Stimulated activated effector memory CD8-positive, alpha-beta T cell treated with anti-CD3 and anti-CD28 coated beads, Interleukin-12 subunit alpha, Interleukin-12 subunit beta, amount 100 ng/mL, for 72 hours (primary cell): ENCODE results near the gene SLC4A1AP.

Experiments used
- ATAC-seq: fragments of 150-1000 bp; cut with Tn5 transposase; 2 replicates; pipeline ENCODE4 v1.10.0; 2021
- DNase-seq, 2 donors: peaks; one replicate each; pipeline ENCODE4 v3.0.0; 2021 to 2022; ENCODE audit warnings: low spot score in 2 of 2
- H3K27ac Mint-ChIP-seq: one replicate; pipeline ENCODE4 v1.8.0; 2022; ENCODE audit warnings: mild to moderate bottlenecking, mixed read lengths
- H3K36me3 Mint-ChIP-seq: one replicate; pipeline ENCODE4 v1.8.0; 2022; ENCODE audit warnings: mild to moderate bottlenecking, mixed read lengths
- H3K4me1 Mint-ChIP-seq: one replicate; pipeline ENCODE4 v1.8.0; 2022; ENCODE audit warnings: mixed read lengths
- H3K4me3 Mint-ChIP-seq: one replicate; pipeline ENCODE4 v1.8.0; 2022; ENCODE audit warnings: mild to moderate bottlenecking, mixed read lengths
- H3K9me3 Mint-ChIP-seq: one replicate; pipeline ENCODE4 v1.8.0; 2022; ENCODE audit warnings: mixed read lengths

Gene SLC4A1AP

DNA sequence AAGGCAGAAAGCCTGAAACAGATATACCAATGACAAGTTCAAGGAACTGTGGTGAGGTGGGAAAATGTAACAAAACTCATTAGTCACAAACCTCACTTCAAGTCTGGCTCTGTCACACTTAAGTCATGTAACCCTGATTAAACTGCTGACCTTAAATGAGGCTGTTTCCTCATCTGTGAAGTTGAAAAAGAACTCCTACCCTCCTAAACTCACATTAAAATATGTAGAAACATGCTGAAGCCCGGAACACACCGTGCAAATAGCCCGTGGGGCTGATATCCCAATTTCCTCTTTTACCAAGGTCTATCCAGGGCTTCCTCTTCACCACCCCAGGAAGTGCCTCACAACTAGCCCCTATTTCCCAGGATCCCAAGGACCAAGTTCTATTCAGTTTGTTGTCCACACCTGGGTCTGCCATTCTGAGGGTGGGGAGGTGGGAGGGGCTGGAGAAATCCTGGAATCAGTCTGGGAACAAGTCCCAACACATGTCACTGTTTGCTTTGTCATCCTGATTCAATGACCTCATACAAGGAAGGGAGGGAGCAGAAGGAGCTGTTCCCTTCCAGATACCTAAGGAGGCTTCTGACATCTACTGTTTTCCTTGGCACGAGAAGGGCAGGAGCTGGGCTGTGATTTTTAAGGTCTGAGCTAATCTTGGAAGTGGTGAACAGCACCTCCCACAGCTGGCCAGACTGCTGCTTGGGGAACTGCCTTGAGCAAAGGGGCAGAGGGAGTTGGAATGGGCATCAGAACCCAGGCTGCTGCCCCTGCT lies 42.3 kb downstream of the SLC4A1AP start:
- Mint-ChIP-seq H3K9me3 (no peaks in the 10 kb centered on the region), H3K27ac (peak overlapping the region; percentile 78), H3K4me3 (peak overlapping the region; percentile 23), H3K4me1 (peaks cover 44% of the 10 kb centered on the region), H3K36me3 (no peaks in the 10 kb centered on the region)
- DNase-seq (no peak), ATAC-seq (peak; percentile 96)

DNA sequence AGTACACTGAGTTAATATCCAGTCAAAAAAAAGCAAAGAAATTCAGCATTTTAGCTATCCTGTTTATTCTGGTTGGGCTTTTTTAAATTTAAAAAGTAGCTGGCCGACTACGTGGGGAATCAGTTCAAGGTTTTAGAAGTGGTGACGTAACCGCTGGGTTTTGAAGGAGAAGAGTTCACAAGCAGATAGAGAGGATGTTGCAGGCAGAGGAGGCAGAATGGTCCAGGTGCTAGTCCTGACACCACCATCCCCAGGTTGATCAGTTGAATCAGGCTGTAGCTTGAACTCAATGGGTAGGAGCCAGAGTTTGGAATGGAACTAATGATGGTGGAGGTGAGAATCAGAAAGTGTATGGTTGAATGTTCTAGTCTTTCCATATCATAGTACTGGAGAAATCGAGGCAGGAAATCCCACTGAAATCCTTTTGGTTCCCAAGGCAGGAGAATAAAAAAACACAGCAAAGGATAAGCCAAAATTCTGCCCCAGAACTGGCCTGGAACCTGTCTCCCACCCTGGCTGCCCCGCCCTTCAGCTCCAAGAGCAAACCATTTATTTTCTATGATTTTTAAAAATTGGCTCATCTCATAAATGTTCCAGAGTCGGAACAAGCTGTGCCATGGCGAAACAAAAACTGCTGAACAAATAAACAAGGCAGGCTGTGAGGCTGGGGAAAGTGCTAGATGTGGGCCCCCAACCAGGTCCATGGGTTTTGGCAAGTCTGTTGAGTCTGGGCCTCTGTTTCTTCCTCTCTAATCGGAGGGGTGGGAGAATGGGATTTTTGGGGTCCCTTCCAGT lies 44.0 kb downstream of the SLC4A1AP start:
- no peak for DNase-seq
- ATAC-seq = no peak
- Mint-ChIP-seq H3K9me3 (no peaks in the 10 kb centered on the region), H3K4me3 (no peak overlapping the region), H3K4me1 (peaks cover 53% of the 10 kb centered on the region), H3K36me3 (no peaks in the 10 kb centered on the region), H3K27ac (no peak overlapping the region)

DNA sequence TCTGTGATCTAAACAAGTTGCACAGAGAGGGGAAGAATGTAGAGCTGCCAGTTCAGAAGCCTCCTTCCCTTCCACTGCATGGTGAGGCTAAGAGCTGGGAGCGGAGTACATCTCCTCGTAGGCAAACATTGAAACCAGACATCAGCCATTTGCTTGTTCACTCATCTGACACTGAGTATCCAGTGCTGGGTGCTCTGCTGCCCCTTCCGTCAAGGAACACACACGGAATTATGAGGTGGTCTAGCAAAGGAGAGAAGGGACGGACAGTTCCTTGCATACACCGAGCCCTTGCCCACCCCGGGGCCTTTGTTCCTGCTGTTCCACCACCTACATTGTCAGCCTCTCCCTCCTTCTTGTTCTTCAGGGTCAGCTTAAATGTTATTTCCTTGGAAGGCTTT lies 44.6 kb downstream of the SLC4A1AP start:
- H3K36me3 Mint-ChIP-seq = no peaks in the 10 kb centered on the region

DNA sequence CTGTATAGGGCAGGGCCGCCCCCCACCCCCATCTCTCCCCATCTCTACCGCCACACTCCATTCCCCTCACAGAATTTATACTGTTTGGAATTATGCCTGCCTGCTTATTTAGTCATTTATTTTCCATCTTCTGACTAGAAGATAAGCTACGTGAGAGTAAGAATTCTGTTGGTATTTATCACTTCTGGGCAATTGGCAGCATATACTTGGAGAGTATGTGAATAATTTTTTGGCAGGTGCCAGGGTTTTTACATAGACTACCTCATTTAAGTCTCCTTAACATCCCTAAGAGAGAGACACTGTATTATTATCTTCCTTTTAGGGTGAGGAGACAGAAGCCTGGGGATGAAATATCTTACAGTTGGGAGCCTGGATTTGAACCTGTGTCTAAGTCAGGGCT lies 45.0 kb downstream of the SLC4A1AP start:
- DNase-seq = no peak

More for the DNA sequence above, 44.6 kb downstream of the SLC4A1AP start:
- no peak overlapping the region for H3K27ac Mint-ChIP-seq
- peaks cover 47% of the 10 kb centered on the region for H3K4me1 Mint-ChIP-seq
- ATAC-seq (no peak), DNase-seq (no peak)
- no peaks in the 10 kb centered on the region for H3K9me3 Mint-ChIP-seq
- no peak overlapping the region for H3K4me3 Mint-ChIP-seq

DNA sequence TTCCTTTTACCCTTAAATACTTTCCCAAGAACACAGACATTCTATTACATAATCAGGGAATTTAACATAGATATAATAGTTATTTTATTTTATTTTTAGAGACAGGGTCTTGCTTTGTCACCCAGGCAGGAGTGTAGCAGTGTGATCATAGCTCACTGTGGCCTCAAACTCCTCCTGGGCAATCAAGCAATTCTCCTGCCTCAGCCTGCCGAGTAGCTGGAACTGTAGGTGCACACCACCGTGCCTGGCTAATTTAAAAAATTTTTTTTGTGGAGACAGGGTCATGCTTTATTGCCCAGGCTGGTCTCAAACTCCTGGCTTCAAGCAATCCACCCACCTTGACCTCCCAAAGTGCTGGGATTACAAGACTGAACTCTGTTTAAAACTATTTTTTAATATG lies 45.6 kb downstream of the SLC4A1AP start:
- no peaks in the 10 kb centered on the region for H3K9me3 Mint-ChIP-seq
- H3K4me1 Mint-ChIP-seq = peaks cover 40% of the 10 kb centered on the region
- no peak for DNase-seq
- ATAC-seq = no peak
- no peak overlapping the region for H3K27ac Mint-ChIP-seq
- H3K36me3 Mint-ChIP-seq = no peaks in the 10 kb centered on the region
- no peak overlapping the region for H3K4me3 Mint-ChIP-seq

More for the DNA sequence above, 45.0 kb downstream of the SLC4A1AP start:
- Mint-ChIP-seq H3K27ac (no peak overlapping the region), H3K36me3 (no peaks in the 10 kb centered on the region), H3K4me3 (no peak overlapping the region), H3K4me1 (peaks cover 43% of the 10 kb centered on the region), H3K9me3 (no peaks in the 10 kb centered on the region)
- no peak for ATAC-seq

DNA sequence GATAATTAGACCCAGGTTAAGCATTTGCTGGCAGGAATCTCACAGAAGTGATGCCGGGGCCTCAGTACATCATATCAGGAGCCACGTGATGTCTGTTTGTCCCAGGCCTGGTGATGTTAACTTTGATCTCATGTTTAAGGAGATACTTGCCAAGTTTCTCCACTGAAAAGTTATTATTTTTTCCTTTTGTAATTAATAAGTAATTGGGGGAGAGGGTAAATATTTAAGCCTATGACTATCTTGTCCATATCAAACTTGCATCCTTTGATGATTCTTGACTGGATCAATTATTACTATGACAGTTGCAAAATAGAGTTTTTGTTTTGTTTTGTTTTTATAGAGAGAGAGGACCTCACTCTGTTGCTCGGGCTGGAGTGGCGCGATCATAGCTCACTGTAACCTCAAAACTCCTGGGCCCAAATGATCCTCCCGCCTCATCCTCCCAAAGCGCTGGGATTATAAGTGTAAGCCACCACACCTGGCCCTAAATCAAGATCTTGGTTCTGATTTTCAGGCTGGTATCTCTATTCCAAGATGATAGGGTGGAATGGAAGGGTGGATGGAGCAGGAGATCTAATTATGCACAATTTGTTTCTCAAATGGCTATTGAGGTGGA lies 46.4 kb downstream of the SLC4A1AP start:
- no peak for ATAC-seq
- Mint-ChIP-seq H3K4me3 (no peak overlapping the region), H3K9me3 (no peaks in the 10 kb centered on the region), H3K36me3 (no peaks in the 10 kb centered on the region), H3K27ac (peak overlapping the region; percentile 14), H3K4me1 (peaks cover 40% of the 10 kb centered on the region)
- DNase-seq = no peak

DNA sequence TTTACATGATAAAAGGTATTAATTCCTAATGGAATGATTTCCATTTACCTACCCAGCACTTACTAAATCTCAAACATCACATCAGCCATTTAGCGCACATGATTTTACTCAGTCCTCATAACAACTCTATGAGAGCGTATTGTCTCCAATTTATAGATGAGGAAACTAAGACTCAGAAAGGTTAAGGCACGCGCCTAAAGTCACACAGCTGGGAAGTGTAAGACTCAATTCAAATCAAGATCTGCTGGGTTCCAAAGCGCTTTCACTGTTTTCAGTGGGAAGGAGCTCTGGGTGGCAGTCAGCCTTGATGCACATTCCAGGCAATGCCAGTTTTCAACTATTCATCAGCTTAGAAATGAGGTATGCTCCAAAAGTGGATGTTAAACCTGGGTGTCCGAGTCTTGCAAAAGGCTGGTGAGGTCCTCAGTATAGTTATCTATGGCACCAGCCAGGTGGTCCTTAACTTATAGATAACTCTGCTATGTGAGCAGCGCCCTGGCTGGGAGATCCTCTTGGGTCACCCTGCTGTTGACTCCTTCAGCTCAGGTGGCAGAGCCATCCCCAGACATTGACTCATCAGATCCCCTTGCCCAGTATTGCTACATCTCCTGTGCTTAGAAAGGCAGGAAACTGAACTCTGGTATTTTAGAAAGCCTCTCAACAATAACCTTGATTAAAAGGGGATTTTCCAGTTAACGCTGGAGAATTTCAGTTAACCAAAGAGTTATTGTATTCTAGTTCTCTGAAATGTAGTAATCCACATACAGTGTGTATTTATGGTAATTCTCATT lies 47.1 kb downstream of the SLC4A1AP start:
- ATAC-seq (peak; percentile 48), DNase-seq (no peak)
- H3K4me1 Mint-ChIP-seq = peaks cover 33% of the 10 kb centered on the region
- H3K4me3 Mint-ChIP-seq = no peak overlapping the region
- no peaks in the 10 kb centered on the region for H3K9me3 Mint-ChIP-seq
- no peaks in the 10 kb centered on the region for H3K36me3 Mint-ChIP-seq
- no peak overlapping the region for H3K27ac Mint-ChIP-seq

DNA sequence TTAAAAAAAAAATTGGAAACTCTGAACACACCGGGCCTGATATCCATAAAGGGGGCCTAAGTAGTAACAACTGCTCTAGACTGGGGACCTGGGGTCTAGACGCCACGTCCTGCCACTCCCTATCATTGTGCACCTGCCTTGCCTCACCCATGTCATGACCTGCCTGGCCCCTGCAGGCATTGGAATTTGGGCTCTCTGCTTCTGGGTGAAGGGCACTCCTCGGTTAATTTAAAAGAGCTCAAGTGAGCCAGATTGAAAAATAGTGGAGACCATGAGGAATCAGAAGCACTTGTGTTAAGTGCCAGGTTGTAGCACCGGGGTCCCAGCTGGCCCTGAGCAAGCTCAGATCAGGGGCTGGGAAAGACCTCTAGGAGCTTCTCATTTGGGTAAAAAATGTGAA lies 48.1 kb downstream of the SLC4A1AP start:
- ATAC-seq = no peak
- peaks cover 1% of the 10 kb centered on the region for H3K36me3 Mint-ChIP-seq

DNA sequence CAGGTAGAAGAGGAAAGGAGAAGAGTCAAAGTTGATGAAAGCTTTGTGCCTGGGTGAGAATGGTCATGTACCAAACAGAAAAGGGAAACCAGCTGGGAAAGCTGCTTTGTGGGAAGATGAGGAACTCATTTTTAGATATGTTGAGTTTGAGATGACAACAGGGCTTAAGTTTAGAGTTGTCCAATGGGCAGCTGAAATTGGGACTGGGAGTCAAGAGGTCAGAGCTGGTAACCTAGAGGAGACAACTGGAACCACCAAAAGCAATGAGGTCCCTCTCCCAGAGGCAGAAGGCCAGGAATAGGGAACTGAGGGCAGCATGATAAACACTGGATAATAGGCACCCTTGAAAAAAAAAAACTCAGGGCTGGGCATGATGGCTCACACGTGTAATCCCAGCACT lies 48.8 kb downstream of the SLC4A1AP start:
- H3K27ac Mint-ChIP-seq = peak overlapping the region; percentile 2
- H3K9me3 Mint-ChIP-seq = no peaks in the 10 kb centered on the region
- no peak overlapping the region for H3K4me3 Mint-ChIP-seq
- peaks cover 37% of the 10 kb centered on the region for H3K4me1 Mint-ChIP-seq
- H3K36me3 Mint-ChIP-seq = peaks cover 5% of the 10 kb centered on the region
- ATAC-seq = no peak
- no peak for DNase-seq

More for the DNA sequence above, 48.1 kb downstream of the SLC4A1AP start:
- Mint-ChIP-seq H3K27ac (peak overlapping the region; percentile 2), H3K9me3 (no peaks in the 10 kb centered on the region), H3K4me3 (no peak overlapping the region), H3K4me1 (peaks cover 36% of the 10 kb centered on the region)
- DNase-seq = no peak

DNA sequence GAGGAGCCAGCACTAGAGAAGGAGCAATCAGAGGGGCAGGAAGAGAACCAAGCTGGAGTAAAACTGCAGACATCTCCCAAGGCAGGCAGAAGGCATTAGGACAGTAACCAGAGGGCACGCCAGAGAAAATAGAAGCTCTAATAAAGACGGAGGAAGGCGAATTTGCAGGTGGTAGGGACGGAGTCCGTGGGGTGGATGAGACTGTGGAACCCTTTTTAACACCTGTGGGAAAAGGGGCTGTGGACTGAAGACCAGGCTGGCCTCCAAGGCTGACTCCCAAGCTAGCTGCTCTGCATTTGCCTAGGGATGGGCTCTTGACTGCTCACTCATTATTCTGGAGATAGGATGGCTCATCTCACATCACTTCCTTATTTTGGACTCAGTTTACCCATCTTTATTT lies 49.5 kb downstream of the SLC4A1AP start:
- H3K9me3 Mint-ChIP-seq = no peaks in the 10 kb centered on the region
- no peak overlapping the region for H3K4me3 Mint-ChIP-seq
- H3K4me1 Mint-ChIP-seq = peaks cover 35% of the 10 kb centered on the region
- peaks cover 5% of the 10 kb centered on the region for H3K36me3 Mint-ChIP-seq
- H3K27ac Mint-ChIP-seq = peak overlapping the region; percentile 27
- DNase-seq (no peak), ATAC-seq (no peak)

DNA sequence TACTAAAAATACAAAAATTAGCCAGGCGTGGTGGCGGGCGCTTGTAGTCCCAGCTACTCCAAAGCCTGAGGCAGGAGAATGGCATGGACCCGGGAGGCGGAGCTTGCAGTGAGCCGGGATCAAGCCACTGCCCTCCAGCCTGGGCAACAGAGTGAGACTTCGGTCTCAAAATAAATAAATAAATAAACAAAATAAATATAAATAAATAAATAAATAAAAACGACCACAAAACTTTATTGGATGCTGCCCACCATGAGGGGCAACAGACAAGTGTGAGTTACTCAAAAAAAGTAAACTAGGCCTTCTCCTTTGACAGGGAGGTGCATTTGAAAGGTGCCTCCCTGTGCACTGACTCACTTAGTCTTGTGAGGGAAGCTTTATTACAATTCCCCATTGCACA lies 50.4 kb downstream of the SLC4A1AP start:
- Mint-ChIP-seq H3K27ac (no peak overlapping the region), H3K4me1 (peaks cover 35% of the 10 kb centered on the region), H3K4me3 (peak overlapping the region; percentile 60), H3K9me3 (no peaks in the 10 kb centered on the region), H3K36me3 (peaks cover 5% of the 10 kb centered on the region)
- no peak for ATAC-seq
- DNase-seq = no peak

DNA sequence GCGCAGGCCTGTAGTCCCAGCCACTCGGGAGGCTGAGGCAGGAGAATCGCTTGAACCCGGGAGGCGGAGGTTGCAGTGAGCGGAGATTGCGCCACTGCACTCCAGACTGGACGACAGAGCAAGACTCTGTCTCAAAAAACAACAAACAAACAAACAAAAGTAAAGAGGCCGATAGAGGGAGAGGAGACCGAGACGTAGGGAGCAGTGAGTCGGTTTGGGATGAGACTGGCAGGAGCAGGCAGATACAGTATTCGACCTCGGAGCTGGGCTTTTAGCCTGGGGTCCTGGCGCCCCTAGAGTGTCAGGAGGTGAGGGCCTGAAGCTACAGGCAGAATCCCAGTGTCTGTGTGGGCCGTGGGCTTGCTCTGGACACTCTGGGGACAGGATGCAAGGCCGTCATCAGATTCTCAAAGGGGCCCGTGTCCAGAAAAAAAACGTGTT lies 51.2 kb downstream of the SLC4A1AP start:
- Mint-ChIP-seq H3K9me3 (no peaks in the 10 kb centered on the region), H3K4me3 (peak overlapping the region; percentile 60), H3K4me1 (peaks cover 41% of the 10 kb centered on the region), H3K36me3 (peaks cover 5% of the 10 kb centered on the region), H3K27ac (no peak overlapping the region)
- no peak for ATAC-seq
- DNase-seq = no peak

DNA sequence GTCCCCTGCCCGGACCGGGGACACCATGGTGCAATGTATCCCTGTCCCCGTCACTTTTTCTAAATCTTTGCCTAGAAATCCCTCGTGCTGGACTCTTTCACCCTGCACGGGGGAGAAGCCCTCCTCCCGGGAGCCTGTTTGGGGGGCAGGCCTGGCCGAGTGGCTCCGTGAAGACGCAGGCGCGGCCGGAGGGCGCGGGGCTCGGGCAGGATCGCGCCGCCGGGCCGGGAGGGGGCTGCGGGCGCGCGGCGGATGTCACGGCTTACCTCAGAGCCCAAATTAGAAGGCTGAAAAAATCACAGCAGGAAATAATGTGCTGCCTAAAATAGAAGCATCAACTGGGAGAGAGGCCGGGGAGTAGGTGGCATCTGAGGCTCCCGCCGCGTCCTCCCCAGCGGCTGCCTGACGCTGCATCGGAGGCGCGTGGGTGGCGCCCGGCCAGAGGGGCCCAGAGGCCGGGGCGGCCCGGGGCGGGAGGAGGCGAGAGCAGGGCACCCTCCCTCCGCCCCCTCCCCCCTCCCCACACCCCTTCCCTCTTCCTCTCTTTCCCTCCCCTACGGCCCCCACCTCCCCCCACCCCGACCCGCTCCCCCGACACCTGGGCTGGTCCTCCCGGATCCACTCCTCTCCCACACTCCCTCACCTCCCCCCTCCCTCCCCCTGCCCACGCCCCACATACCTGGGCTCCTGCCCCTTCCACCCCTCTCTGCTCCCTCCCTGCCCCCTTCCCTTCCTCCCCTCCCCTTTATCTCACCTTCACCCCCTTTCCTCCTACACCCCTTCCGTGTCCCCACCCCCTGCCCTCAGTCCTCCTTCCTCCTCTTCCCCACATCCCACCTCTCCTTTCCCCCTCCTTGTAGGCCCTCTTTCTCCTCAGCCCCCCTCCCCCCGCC lies 51.9 kb downstream of the SLC4A1AP start:
- Mint-ChIP-seq H3K4me3 (peak overlapping the region; percentile 67), H3K36me3 (peaks cover 5% of the 10 kb centered on the region), H3K9me3 (no peaks in the 10 kb centered on the region), H3K27ac (peak overlapping the region; percentile 85), H3K4me1 (peaks cover 47% of the 10 kb centered on the region)
- peak; percentile 66 for ATAC-seq
- peak; percentile 44 to 60 for DNase-seq
